Measurements from ENCODE around the gene DIP2C. TPM values are rescaled to one million over a fixed set of nuclear protein-coding genes. Genes with fewer than 3 reads are reported as not detected.
A peak's percentile ranks its signal among the peaks of the same experiment; 100 is the strongest.
"Not testable (repeated sequence)": the region's sequence is repeated elsewhere in the genome, so short reads cannot be mapped to it uniquely, and the experiment has no call there.

DIP2C gene
- total RNA-seq, 1 donor from 2014 or later: 41.6 TPM

DNA sequence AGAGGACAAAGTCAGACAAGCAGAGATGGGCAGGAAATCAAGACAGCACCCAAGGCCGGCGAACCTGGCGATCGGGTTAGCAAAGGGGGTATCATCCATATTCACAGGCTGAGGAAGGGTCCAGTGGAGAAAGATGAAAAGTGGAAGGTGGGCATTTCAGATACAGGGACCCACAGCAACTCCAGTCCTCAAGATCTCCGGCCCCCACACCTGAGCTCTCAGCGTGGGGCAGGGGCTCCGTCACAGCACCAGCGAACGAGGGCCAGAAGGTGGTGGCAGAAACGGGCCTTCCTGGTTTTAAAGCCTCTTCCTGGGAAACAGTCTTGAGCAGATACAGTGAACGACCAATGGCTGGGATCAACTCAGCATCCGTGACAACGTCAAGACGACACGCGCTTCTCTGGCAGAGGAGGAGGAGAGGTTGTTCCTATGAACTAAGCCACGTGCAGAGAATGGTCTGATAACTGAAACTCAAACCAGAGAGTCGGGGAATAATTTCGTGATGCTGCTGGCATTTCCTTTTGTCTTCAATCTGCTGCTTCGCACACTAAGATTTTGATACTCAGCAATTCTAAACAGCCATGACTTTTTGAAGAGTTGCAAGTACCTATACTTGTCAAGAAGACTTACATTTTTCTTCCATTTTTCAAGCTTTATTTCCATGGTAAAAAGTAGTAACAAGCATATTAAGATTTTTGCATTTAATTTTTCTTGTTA lies 334.4 kb downstream of the DIP2C start:
- FAIRE-seq (no peak), DNase-seq (ENCODE audit: low spot score in 2 of 2) (no peak)

DNA sequence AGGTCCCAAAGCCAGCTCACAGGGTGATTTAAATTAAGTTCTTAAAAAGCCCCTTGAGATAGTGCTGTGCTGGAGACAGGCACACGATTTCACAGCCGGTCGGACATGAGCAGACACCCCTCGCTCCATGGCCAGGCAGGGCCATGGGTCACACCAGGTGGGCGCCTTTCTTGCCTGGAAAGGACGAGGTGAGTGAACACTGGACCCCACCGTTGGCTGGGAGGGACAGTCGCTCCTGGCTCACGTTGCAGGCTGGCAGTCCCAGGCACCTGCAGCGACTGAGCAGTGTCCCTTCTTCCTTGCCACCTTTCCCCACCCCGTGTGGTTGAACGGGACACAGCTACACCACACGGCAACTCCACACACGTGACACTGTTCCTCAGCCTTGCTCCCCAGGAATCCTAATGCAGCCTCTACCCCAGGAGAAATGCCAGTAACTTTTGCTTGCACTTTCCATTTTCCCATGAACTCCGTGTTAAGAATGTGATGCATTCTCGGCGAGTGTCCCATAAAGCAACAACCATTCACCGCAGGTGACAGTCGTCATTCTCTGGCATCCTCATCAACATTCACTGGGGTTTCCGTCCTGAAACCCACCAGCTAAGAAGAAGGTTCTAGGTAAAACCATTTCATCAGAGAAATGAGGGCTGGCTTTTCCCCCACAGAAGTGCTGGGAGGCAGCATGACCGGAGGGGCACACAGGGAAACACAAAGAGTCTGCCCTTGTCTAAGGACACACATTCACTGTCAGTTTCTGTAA lies 336.8 kb downstream of the DIP2C start:
- FAIRE-seq: no peak

DNA sequence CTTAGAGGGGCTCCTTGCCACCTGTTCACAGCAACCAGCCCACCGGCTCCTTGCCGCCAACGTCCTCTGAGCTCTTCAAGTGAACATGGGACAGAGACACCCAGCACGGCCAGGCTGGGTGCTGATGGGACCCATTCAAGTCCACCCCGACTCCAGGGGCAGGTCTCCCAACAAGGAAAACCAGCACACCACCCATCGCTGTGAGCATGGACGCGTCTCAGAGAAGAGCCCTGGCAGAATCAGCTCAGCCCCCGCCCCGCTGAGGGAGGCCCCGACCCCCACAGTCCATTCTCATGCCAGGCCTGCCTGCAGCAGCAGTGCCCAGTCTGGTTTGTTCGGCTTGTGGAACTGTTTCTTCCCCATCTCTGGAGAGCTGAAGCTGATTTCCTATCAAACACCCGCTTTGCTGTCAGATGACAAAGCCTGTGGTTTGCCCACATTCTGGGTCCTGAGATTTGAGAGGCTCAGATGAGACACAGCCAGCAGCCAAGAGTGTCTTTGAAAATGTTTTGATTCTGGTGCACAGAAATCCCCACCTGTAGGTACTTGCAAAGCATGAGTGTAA lies 337.6 kb downstream of the DIP2C start:
- FAIRE-seq: no peak

More for the DNA sequence above, 336.8 kb downstream of the DIP2C start:
- DNase-seq (ENCODE audit: low spot score in 2 of 2): no peak

DNA sequence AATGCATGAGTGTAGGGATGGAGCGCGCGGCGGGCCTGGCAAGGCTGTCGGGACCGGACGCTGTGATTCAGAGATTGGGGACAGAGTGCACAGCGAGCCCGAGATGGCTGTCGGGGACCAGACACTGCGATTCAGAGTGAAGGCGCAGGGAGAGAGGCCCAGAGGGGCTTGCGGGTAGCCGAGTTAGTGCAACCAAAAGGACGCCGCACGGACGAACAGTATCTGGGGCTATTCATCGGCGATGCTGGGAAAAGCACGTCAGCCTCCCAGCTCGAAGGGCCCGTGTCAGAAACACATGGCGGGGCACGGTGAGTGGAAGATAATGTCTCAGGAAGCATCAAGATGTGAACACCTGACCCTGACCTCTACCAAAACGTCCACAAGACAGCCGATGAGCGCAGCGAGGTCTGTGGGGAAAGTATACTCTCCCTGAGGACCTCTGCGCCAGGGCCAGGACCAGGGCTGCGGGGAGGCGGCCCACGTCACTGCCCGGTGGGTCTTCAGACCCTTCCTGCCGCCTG lies 338.4 kb downstream of the DIP2C start:
- no peak for FAIRE-seq
- DNase-seq (ENCODE audit: low spot score in 2 of 2): no peak

More for the DNA sequence above, 337.6 kb downstream of the DIP2C start:
- DNase-seq (ENCODE audit: low spot score in 2 of 2): no peak

DNA sequence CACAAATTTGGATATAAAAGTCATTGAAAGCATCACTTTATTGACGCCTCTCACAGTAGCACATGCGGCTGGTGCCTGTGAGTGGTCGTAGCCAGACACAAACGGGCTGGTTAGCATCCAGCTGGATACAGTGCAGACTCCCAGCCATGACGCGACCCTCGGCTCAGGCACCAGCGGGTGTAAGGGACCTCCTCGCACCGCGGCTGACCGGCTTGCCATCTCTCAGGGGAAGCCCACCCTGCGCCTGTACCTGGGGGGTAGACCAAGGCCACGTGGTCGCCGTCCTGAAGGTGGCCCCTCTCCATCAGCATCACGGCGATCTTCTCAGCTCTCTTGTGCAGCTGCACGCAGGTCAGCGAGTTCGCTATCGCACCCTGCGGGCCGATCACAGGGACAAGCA lies 340.4 kb downstream of the DIP2C start:
- no peak for FAIRE-seq
- no peak for DNase-seq (ENCODE audit: low spot score in 2 of 2)

DNA sequence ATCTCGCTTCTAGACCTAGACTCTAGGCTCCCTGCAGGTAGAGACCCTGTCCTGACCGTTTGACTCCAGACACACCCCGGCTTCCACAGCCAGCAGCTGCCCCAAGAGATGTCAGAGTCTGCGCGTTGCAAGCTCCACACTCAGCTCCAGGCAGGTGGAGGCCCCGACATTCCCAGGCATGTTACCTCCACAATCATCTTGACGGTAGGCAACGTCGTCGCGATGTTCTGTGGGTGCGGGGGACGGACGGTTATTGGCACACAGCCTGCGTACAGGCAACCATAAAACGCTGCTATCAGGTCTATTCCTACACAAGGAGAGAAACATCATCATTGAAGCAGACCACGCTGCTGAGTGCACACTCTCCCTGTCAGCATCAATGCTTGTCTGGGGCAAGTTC lies 341.0 kb downstream of the DIP2C start:
- DNase-seq (ENCODE audit: low spot score in 2 of 2) (no peak), FAIRE-seq (no peak)

DNA sequence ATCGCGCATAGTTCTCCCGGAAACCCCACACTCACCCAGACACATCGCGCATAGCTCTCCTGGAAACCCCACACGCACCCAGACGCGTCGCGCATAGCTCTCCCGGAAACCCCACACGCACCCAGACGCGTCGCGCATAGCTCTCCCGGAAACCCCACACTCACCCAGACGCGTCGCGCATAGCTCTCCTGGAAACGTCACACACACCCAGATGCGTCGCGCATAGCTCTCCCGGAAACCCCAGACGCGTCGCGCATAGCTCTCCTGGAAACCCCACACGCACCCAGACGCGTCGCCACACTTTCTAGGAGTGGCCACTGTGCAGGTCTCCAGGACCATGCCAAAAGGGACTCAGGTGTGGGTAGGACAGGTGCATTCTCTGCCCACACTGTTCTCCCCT lies 341.7 kb downstream of the DIP2C start:
- not testable (repeated sequence) for DNase-seq (ENCODE audit: low spot score in 2 of 2); FAIRE-seq

DNA sequence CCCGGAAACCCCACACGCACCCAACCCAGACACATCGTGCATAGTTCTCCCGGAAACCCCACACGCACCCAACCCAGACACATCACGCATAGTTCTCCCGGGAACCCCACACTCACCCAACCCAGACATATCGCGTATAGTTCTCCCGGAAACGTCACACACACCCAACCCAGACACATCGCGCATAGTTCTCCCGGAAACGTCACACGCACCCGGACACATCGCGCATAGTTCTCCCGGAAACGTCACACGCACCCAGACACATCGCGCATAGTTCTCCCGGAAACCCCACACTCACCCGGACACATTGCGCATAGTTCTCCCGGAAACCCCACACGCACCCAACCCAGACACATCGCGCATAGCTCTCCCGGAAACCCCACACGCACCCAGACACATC lies 342.3 kb downstream of the DIP2C start:
- DNase-seq (ENCODE audit: low spot score in 2 of 2); FAIRE-seq: not testable (repeated sequence)

DNA sequence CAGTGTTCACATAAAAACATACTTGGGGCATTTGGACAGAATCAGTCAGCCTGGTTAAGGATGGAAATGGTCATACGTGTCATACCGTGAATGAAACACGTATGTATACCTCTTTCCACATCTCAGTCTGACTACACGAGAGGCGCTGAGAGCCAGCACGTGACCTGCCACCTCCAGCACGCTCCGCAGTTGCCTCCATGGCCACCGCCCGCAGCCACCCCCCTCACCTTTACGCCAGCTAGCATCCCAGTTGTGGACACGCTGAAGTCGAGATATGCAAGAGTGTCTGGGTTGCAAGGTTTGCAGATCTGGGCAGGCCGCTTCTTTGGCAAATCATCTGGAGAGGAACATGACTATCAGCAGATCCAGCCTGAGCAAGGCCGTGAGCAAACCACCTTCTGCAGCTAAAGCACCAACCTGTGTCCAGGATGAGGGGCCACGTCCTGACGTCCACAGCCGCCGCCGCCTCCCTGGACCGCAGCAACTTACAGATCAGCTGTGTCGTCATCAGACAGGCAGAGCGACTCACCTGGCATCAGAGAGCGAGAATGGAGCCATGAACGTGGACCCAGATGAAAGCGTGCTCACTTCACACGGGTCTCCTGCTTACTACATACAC lies 344.8 kb downstream of the DIP2C start:
- no peak for FAIRE-seq

DNA sequence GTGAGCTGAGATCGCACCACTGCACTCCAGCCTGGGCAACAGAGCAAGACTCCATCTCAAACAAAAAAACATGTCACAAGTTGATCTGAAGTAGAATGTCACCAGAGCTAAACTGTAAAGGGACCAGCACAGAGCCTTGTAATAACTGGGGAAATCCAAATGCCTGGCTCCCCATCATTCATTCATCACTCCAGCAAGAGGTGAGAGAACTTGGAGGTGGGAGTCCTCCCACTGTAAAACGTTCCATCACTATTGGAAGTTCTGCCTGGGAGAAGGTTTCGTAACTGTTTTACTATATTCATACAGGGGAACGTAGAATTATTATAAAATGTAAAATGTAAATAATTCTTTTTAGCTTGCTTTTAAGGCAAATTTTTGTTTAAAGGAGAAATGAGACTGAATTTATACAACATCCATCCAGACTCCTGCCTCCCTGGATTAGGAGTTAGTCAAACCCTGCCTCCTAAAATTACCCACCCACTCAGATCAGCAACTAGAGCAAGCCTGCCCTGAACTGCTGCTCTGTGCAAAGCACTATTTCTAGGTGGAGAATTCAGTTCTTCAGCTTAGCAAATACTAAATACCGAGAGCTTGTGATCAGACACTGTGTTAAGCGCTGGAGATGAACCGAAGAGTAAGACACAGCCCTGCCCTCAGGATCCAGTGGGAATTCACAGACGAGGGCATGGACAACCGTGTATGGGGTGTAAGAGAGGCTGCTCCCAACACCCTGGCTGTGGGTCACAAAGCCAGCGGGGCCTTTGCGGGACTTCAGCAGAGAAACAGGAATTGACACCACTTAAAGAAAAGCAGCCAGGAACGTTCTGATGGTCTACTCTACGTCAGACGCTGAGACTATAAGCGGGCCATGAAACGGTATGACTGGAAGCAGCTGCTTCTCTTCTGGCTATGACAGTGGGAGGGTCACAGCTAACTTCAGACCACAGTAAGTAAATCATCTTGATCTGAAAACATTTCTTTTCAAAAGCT lies 345.9 kb downstream of the DIP2C start:
- no peak for FAIRE-seq
- no peak for DNase-seq (ENCODE audit: low spot score in 2 of 2)

More for the DNA sequence above, 344.8 kb downstream of the DIP2C start:
- DNase-seq (ENCODE audit: low spot score in 2 of 2): no peak

DNA sequence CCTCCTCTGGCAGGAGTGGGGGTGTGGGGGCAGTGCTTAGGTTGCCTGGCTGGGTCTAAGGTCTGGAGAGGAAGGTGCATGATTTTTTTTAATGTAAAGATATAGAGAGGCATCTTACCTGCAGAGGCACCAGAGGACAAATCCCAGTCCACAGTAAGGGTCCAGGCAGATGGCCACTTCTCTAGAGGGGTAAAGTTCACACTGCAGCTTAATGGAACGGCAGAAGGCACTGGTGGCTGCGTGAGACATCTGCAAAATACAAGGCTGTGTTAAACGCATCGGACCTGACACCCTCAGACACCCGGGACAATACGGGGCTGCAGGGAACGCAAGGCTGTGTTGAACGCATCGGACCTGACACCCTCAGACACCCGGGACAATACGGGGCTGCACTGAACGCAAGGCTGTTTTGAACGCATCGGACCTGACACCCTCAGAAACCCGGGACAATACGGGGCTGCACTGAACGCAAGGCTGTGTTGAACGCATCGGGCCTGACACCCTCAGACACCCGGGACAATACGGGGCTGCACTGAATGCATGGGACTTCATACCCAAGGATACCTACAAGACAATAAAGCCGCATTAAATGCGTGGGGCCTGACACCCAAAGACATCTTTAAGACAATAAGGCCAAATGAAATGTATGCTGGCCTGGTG lies 348.3 kb downstream of the DIP2C start:
- FAIRE-seq (no peak), DNase-seq (ENCODE audit: low spot score in 2 of 2) (no peak)

DNA sequence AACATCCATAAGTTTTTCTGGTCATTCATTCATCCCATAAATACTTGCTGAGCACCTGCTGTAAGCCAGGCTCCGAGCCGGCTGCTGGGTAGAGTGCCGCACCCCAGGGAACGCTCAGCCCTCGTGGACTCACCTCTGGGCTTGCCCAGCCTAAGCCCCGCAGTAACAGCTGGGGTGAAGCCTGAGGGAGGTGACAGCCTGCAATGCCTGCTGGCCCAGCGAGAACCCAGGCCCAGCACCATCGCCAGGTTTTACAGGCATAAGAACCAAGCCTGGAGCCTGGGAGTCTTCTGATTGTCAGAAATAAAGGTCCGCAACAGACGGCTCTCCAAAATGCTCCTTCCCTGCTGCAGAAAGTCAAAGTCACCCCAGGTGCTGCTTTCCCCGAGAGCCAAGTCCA lies 348.8 kb downstream of the DIP2C start:
- no peak for DNase-seq (ENCODE audit: low spot score in 2 of 2)
- FAIRE-seq: no peak

DNA sequence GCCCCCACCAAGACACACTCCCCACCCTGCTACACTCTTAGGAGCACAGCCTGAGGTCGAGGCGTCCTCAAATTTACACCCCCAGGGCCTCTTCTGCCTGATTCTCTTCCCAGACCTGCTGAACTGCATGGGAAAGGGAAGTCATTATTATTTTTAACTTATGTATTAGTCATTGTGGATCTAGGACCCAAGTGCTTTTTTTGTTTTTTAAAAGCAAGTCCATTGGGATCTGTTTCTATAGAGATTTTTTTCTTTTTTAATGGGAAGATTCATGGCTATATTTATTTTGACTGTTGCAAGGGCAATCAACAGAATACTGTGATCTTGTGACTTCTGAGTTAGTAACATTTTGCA lies 350.5 kb downstream of the DIP2C start:
- no peak for DNase-seq (ENCODE audit: low spot score in 2 of 2)
- no peak for FAIRE-seq

DNA sequence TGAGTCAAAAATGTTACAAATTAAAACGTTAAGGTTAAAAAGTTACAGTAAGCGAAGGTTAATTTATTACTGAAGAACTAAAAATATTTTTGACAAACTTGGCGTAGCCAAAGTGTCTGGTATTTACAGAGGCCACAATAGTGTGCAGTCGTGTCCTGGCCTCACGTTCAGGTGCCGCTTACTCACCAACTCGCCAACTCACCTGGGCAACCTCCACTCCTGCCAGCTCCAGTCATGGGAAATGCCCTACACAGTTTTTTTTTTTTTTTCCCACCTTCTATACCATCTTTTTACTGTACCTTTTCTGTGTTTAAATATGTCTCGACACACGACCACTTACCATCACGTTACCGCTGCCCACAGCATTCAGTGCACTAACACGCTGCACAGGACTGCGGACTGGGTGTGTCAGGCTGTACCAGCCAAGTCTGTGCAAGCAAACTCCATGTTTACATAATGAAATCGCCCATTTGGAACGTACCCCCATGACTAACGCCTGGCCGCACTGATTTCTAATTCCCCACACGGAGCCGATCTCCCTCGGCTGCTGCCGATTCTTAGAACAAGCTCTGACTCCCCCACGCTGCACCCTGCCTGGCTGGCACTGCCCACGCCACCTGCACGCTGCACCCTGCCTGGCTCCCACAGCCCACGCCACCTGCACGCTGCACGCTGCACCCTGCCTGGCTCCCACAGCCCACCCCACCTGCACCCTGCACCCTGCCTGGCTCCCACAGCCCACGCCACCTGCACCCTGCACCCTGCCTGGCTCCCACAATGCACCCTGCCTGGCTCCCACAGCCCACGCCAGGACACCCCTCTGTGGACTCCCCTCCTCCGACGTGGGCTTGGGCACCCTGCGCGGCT lies 351.1 kb downstream of the DIP2C start:
- DNase-seq (ENCODE audit: low spot score in 2 of 2): peak in 1 of 2 donors; percentile 60
- FAIRE-seq: no peak

DNA sequence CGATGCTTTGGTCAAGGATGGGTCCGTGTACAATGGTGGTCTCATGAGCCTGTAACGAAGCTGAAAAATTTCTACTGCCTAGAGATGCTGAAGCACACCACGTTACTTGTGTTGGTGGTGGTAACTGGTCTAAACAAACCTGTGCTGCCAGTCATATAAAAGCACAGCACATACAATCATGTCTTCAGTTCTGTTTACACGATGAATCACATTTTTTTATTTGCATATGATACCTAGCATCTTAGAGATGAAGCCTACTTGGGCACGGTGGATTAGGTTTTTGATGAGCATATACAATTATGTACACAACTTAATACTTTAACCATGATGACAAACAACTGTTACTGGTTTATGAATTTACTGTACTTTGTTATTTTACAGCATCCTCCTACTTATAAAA lies 353.2 kb downstream of the DIP2C start:
- DNase-seq (ENCODE audit: low spot score in 2 of 2): no peak
- no peak for FAIRE-seq

DNA sequence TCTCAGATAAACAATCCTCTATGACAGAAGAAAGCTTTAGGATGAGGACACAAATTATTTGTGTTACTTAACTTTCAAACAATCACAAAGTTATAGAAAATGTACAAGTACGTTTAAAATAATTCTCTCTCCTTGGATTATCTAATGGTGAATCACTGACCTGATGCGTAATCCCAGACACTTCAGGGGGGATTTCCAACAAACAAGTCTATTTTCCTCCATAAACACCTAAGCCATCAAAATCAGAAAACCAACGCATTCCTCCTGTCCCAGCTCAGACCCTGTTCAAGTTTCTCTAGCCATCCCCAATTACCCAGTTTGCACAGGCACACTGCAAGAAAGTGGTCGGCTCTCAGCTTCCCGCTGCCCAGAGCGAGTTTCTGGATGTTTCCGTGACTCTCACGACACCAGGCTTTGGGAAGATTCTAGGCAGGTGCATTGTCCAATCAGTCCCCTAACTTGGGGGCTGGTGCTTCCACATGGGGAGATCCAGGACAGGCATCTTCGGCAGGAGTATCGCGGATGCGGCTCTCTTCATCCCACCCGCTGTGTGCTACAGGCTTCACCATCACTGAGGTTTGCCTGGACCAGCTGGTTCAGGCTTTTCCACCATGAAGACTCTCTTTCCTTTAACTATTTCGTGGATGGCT lies 354.2 kb downstream of the DIP2C start:
- DNase-seq (ENCODE audit: low spot score in 2 of 2) (no peak), FAIRE-seq (no peak)

DNA sequence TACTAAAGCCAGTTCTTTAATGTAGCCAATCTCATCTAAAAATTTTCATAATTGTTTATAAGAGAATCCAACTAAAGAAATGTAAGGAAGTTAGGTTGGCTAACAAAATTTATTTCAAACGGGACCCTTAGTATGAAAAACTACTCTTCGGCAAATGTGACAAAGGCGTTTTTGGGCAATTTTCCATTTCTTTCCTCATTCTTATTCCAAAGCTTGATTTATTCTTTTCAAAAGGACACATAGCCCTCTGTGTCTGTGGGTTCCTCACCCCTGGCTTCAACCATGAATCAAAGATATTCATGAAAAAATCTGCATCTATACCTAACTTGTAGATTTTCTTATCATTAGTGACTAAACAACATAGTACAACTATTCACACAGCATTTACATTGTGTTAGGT lies 358.3 kb downstream of the DIP2C start:
- DNase-seq (ENCODE audit: low spot score in 2 of 2): no peak
- FAIRE-seq: no peak
